C1 segment of cervical spinal cord (tissue), 14 donors: Measurements from ENCODE around the gene SLC6A11.
A peak's percentile ranks its signal among the peaks of the same experiment; 100 is the strongest.

Source experiments
- DNase-seq, 14 donors: peaks; one replicate each; lab custom pipeline; 2025; lab: John Stamatoyannopoulos, UW

Gene SLC6A11

DNA sequence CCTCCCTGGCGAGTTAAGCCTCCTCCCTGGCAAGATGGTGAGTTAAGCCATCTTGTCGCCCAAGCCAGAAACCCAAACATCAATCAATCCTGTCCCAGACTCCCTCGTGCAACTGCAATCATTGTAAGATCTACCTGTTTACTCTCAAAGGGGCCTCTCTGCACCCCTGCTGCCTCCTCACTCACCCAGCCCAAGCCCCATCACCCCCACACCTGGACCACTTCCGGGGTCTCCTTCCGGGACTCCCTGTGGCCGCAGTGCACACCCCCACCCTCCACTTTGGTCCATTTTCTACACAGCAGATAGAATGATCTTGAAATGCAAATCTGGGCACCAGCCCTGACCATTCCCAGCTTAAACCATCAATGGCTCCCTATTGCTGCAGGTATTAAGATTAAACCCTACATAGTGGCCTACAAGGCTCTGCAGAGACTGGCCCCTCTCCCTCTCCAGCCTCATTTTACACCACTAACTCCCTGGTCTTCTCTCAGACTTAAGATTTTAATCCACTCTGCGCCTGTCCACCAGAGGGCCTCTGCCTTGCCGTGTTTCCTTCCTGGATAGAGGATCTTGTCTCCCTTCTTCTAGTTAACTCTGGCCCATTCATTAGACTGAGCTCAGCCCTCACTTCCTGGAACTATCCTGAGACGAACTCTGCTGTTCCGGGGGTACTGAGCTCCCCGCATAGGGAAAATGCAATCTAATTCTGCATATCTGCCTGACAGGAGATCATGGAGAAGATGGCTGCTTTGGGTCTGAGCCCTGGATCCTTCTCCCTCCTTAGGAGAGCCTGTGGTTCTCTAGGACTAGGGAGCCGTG lies 134.7 kb downstream of the SLC6A11 start:
- DNase-seq: peak in 8 of 14 donors; percentile 22 to 60 (median 30)

DNA sequence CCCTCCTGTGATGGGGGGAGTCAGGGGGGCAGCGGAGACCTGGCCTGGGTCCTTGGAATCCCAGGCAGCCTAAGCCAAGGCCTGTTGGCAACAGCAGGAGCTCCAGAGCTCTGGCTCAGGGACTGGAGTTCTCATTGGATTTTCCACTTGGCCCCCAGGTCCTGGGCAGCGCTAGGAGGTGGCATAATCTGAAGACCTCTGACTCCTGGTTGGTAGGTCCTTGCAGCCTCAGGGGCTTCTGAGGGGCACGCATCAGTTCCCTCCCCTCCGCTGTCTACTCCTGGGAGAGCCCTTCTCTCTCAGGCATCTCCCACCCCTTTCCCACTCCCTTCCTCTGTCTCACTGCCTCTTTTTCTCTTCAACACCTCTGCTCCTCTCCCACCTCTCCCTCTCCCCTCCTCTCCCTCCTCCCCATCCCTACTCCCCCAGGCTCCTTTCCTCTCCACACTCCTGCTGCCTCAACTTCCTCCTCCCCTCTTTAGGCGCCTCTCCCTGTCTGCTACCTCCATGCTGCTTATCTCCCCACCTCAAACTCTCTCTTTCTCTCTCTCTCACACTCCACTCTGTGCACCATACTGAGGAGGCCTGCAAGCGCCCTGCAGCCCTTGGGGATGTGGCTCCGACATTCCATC lies 135.4 kb downstream of the SLC6A11 start:
- peak in 2 of 14 donors; percentile 51 to 60 for DNase-seq

DNA sequence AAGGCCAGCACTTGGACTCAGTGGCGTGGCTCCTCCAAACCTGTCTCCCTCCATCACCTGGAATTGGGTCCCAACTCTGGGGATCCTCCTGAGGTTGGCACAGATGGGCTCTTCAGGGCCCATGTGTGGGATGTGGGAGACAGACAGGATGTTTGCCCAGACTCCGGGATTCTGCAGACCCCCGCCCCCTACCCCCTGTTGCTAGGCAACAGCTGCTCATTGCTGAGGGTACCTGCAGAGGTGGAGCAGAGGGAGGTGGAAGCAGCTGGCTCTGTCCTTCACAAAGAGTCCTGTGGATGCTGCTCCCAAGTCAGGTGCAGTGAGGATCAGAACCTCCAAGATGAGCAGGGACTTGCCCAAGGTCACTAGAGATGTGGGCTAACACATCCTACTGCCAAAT lies 136.5 kb downstream of the SLC6A11 start:
- no peak for DNase-seq

DNA sequence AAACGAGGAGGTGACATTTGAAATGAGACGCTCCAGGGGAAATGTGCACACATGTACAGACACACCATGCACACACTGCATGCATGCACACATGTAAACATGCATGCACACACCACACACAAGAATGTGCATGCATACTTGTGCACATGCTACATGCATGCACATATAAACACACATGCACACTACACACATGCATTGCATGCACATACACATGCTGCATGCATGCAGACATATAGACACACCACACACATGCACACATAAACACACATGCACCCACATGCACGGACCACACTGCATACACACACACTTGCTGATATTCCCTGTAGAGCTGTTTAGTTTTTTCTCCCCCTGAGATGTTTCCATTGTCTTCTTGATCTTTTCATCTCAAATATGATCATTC lies 138.7 kb downstream of the SLC6A11 start:
- DNase-seq: no peak

DNA sequence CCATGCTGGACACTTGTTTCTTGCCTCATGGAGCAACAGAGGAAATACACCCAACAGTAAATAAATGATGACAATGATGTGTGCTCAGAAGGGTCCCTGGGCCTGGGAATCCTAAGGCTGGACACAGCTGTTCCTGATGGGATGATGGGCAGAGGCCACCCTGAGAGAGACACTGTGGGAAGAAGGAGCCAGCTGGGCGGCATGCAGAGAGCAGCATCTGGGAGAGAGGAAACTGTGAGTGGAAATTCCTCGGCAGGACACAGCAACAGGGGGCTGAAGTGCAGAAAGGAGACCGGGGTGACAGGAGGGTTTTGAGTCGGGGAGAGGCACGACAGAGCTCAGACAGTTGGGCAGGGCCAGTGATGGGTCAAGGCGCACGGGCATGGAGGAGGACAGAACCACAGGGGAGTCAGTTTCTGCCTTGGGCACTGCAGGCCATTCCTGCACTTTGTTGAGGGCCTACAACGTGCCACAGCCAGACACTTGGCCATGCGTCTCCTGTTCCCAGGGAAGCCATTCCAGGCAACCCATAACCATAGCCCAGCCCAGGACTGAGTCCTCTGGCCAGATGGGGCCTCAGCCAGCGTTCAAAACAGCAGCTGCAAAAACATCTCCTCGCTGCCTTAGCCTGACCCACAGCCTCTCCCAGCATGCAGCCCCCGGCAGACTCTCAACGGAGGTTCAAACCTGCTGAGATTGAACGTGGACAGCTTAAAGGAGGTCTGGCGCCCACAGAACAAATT lies 139.9 kb downstream of the SLC6A11 start:
- DNase-seq: no peak

DNA sequence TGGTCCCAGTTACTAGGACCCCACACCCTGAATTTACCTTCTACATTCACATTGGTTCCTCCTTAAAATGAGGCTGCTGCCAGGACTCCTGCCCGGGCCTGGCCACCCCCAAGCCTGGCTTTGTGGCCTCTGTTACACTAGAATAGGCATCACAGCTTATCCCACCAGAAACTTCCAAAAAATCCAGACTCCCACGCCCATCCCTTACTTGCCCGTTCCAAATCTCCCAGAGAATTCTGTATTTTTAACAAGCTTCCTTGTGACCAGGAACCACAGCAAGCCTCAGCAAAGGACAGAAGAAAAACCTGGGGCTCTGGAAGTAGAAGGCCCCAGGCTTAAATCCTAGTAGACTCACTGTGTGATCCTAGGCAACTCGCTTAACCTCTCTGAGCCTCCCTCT lies 140.5 kb downstream of the SLC6A11 start:
- DNase-seq: no peak

DNA sequence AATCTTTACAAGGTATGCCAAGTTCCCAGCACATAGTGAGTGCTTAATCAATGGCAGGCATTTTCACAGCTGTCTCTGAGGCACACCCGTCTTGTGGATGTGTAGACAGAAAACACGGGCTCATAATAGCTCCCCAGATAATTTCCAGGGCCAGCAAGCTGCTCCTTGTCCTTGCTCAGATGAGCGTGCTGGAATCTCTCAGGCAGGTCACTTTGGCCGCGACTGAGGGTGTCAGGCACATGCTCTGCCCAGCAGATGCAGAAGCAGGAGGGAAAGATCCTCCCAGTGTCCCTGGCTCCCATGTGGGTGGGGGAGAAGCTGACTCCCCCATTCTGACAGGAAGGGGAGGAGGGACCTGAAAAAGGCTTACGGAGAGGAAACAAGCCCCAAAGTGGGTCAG lies 141.0 kb downstream of the SLC6A11 start:
- peak in 1 of 14 donors; percentile 35 for DNase-seq

DNA sequence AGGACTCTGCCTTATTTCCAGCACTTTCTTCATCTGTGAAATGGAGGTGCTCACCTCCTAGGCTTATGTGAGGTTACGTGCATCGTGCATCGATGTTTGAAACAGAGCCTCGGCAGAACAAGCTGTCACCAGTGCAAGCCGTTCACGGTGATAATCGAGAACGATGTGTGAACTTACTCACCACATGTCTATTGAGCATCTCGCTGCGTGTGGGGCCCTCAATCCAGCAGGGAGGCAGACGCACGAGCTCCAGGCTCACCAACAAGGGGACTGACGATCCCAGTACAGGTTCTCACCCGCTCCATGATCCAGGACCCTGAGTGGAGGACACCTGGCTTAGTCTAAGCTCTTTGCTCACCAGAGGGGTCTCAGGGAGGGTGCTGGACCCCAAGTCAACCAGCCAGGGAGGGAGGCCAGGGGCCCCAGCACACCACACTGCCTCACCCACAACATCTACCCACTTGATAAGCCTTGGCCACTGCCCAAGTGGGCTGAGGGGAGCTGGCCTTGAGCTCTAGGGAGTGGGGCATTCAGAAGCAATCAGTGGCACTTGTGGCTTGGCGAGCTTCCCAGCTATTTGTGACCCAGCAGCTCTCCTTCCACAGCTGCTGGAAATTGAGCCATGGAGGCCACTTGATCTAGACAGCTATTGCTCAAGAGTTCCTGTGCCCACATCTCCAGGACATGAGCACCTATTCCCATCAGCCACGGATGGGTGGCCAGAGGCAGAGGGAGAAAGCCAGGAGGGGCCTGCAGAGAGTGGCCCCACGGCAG lies 142.1 kb downstream of the SLC6A11 start:
- DNase-seq: no peak

DNA sequence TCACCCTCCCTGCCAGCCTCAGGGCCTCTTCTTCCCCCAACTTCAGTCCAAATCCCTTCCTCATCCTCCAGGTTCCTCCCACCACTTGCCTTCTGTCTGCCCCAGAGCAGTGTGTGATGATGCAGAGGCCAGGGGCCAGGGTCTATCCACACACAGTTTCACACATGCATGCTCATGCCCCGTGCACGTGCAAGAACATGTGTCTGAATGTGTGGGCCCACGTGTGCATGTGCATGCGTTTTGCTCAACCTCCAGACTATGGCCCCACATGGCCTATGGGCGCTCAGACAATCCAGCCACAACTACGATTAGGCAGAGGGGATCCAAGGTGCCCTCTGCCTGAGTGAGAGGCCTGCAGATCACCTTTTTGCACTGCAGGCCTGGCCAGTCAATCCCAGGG lies 144.2 kb downstream of the SLC6A11 start:
- no peak for DNase-seq

DNA sequence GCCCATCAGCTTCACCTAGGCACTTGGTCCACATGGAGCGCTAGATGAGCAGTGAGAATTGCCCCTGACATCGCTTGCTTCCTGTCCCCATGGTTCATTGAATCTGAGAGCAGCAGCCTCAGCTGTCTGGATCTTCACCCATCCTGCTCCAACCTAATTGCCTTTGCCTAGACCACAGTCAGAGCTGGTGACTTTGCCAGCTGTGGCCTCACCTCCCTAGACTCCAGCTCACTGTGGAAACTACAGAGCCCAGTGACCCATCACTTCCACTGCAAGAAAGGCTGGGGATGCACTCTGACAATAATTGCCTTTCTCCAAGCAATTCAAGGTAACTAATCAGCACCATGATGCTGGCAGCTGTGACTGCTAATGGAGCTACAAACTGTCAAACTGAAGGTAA lies 145.9 kb downstream of the SLC6A11 start:
- DNase-seq: no peak

DNA sequence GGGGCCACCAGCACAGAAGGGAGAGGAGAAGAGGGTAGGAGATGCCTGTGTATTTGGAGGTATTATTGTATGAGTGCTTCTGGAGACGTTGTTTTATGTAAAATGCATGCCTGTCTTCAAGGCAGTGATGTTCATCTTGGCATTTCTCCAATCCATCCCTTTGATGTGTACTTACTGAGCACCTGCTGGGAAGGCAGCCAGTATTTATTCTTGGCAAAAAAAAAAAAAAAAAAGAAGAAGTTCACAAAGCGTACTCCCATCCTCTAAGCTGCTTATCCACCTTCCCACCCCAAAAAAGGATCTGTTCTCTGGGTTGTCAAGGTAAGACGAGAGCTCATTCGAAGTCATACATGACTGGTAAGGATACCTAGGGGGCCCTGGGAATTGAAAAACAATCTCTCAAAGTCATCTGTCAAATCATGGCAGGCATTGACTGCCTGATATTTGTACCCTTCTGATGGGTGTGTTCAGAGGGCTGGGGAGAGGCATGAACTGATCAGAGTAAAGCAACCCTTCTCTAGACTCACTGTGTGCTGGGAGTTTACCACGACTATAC lies 146.5 kb downstream of the SLC6A11 start:
- DNase-seq: no peak

DNA sequence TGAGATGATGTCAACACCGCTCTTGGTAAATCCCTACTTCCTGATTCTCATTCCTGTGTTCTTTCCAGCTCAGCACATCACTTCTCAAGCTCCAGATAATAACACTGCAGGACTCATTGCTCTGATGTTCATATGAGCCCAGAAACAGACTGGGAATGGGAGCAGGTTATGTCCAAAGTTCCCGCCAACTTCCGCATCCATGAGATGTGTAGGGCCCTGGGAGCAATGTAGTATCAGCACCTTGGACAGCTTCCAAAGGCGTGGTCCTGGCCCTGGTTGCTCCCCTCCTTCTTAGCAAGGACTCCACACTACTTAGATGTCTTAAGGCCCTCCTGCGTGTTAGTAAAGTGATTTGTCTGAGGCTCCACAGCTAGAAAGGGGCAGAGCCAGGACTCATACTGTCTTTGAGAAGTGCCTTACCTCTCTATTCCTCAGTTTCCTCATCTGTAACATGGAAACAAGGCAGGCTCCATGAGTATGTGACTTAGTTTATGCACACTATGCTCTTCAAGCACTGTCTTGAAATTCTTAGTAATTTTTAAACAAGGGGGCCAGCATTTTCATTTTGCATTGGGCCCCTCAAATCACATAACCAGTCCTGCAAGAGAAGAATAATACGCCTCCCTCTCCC lies 148.6 kb downstream of the SLC6A11 start:
- no peak for DNase-seq

DNA sequence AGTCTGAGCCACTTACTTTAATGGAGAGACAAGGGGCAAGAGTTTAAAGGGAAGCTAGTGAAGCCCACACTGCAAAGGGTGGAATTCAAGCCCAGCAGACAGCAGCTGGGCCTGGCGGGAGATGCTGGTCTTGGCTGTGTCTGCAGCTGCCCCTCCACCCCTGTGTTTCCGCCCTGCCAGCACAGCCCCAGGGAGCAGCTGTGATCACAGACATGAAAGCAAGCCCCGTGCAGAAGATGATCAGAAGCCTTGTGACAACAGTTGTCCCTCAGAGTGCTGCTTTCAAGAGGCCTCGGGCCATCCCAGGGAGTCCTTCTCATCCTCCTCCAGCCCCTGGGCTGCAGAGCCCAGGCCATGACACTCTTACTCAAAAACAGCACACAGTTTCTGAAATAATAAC lies 152.4 kb downstream of the SLC6A11 start:
- peak in 9 of 14 donors; percentile 4 to 53 (median 31) for DNase-seq

DNA sequence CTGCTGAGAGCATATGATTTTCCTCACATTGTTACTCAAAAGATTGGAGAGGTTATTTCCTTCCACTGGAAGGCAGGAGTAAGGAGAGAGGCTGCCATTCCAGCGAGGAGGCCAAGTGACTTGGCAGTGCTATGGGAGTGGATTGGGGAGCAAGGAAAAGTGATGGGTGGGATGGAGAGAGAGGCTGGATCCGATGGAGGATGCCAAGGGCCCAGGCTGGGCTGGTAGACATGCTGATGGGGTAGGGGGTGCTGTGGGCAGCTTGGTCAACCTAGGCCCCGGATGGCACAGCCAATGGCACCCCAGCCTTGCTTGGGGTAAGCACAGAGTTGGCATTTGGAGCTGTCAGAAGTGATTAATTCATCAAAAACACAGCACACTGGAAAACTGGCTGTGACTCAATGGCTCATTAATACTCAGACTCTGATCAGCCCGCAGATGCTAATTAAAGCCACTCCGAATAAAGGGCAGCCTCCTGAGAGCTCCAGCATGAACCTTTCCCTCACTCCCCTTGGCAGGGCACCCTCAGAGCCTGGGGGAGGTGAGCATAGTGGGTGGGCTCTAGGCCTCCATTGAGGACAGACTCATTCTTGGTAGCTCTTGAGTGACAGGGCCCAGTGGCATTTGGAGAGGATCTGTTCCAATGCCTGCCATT lies 154.4 kb downstream of the SLC6A11 start:
- no peak for DNase-seq

DNA sequence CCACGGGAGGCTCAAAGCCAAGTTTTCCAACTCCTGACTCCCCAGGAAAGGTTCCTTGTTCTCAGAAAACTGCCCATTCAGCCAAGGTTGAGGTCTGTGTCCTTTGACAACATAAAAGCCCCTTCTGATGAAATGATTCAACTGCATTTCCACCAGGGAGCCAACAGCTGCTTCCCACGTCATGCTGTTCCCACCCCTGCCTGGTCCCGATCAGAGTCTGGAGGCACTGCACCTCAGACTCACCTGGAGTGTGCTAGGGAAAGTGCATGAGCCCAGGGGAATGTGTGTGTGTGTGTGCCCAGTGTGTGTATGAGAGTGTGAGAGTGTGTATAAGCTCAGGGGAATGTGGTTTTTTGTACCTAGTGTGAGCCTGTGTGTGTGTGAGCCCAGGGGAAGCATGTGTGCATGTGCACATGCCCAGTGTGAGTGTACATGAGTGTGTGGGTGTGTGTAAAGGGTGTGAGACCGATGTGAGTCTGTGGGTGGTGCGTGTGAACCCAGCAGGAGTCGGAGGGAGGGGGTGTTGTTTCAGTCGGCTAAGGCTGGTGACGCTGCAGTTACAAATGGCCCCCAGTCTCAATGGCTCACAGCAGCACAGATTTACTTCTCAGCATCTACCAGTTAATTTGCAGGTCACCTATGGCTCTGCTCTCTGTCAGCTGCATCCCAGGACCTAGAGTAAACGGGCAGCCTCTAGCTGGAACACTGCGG lies 156.2 kb downstream of the SLC6A11 start:
- no peak for DNase-seq

DNA sequence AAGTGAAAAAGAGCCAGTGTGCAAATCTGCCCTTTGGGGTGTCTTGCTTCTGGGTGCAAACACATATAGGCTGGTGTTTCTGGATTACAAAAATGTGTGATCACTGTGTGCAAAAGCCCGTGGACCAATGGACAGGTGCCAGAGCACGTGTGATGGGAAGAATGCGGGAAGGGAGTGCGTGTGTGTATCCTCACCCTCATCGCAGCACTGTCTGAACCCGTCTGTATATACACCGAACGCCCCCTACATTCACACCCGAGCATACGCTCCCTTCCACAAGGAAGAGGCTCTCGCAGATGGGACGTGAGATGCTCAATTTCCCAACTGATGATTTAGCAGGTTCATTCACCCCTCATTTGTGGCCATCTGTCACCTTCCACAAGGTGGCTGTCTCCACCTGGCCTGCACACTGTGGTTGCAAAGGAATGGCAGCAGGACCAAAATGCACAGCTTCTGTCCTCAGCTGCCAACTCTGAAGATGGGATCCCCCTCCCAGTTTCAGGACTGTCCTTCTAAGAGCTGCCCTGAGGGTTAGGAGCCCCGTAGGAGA lies 157.1 kb downstream of the SLC6A11 start:
- DNase-seq: peak in 2 of 14 donors; percentile 9 to 60

DNA sequence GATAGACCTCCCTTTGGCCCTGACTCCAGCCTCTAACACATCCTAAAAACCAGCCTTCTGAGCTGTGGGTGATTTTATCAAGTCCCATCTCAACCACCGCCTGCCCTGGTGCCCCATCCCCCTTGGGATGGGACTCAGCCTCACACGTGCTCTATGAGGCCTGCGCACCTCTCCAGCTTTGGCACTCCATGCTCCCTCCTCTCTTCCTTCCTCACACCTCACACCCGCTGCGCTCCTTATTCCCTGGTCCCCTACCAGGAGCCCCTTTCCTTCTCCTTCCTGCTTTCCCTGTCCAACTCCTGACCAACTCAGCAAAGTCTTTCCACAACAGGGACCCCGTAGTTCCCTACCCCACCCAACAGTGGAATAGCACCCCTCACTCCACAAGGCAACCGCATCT lies 158.1 kb downstream of the SLC6A11 start:
- no peak for DNase-seq

DNA sequence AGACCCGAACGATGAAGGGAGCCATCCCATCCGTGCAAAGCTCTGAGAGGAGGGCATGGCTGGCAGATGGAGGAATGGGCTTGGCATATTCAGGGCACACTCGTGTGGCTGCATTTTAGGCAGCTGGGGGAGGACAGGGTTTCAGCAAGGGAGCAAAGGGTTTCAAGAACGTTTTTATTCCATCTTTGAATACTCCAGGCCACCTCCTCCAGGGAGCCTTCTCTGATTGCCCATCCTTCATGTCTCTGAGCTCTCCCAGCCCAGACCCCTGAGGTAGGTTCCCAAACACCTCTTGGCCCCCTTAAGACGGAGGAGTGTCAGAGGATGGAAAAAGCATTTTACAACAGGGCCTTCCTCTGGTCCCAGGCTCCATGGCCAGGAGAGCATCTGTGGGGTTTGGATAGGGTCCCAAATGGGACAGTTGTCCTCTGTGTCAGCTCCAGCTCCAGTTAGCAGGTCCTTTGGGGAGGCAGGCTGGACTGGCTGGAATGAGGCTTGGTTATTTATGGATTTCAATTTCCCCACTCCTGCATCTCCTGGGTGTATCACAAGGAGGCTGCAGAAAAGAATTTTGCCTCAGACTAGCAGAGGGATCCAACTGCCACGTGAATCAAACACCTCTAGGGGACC lies 158.8 kb downstream of the SLC6A11 start:
- DNase-seq: no peak

DNA sequence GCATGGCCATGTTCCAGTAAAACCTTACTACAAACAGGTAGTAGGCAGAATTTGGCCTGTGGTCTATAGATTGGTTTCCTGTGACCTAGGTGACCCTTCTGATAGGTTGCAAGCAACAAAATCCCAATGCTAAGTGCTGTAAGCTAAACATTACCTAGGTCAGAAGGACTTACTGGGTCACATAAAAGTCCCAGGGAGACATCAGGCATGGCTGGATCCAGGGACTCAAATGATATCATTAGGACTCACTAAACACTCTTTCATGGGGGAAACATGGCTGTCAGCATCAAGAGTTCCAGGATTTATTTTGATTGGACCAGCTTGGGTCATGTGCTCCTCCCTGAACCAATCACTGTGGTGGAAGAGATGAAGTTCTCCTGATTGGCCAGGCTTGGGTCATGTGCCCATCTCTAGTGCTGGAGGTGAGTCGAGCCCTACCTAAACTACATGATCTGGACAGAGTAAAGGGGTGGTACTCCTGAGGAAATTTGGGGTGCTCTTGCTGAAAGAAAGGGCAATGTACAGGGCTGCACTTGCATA lies 159.7 kb downstream of the SLC6A11 start:
- no peak for DNase-seq
